Nephron progenitor cell (in vitro differentiated cells): Measurements from ENCODE around the gene NPAS1.

ENCODE experiments used
- DNase-seq: peaks from one replicate; pipeline ENCODE4 v3.0.0; 2021
- H3K27ac Mint-ChIP-seq: 2 replicates; pipeline ENCODE4 v1.8.0; 2021; ENCODE audit warnings: mild to moderate bottlenecking, moderate library complexity, mixed read lengths
- H3K27me3 Mint-ChIP-seq: 2 replicates; pipeline ENCODE4 v1.8.0; 2021; ENCODE audit warnings: mild to moderate bottlenecking, low read depth, mixed read lengths; ENCODE audit not compliant: poor library complexity
- H3K36me3 Mint-ChIP-seq: 2 replicates; pipeline ENCODE4 v1.8.0; 2021; ENCODE audit warnings: low read depth, mixed read lengths
- H3K4me1 Mint-ChIP-seq: 2 replicates; pipeline ENCODE4 v1.8.0; 2021; ENCODE audit warnings: mixed read lengths
- H3K4me3 Mint-ChIP-seq: 2 replicates; pipeline ENCODE4 v1.8.0; 2021; ENCODE audit warnings: mild to moderate bottlenecking, moderate library complexity, mixed read lengths
- H3K9me3 Mint-ChIP-seq: 2 replicates; pipeline ENCODE4 v1.8.0; 2021; ENCODE audit warnings: mild to moderate bottlenecking, moderate library complexity, mixed read lengths
- TF ChIP-seq, protein P1 (sequence below): fragments of 200-600 bp; sonication (generic); IDR thresholded peaks from 2 replicates; pipeline ENCODE4 v1.5.0; 2021; ENCODE audit warnings: antibody characterized with exemption

Gene NPAS1

DNA sequence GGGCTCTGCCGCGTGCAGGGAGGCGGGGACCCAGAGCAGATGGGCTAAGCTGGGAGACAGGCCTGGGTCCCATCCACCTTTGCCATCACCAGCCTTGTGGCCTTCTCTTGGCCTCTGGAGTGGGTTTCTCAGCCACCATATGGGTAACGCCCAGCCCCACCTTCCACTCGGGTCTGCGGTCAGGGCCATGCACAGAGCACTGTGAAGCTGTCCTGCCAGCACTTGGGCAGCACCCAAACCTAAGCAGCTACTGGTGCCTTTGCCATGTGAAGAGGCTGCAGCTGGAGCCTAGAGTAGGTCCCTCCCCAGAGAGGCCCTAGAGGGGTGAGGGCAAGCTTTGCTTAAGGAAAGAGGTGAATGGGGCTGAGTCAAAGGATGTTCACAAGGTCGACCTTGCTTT lies 24.1 kb upstream of the NPAS1 start:
- peaks cover 20% of the 10 kb centered on the region for H3K4me1 Mint-ChIP-seq
- no peaks in the 10 kb centered on the region for H3K27me3 Mint-ChIP-seq
- peaks cover 51% of the 10 kb centered on the region for H3K36me3 Mint-ChIP-seq
- DNase-seq, result no peak
- H3K27ac Mint-ChIP-seq, result no peak overlapping the region
- H3K4me3 Mint-ChIP-seq, result no peak overlapping the region
- TF ChIP-seq, protein P1, sequence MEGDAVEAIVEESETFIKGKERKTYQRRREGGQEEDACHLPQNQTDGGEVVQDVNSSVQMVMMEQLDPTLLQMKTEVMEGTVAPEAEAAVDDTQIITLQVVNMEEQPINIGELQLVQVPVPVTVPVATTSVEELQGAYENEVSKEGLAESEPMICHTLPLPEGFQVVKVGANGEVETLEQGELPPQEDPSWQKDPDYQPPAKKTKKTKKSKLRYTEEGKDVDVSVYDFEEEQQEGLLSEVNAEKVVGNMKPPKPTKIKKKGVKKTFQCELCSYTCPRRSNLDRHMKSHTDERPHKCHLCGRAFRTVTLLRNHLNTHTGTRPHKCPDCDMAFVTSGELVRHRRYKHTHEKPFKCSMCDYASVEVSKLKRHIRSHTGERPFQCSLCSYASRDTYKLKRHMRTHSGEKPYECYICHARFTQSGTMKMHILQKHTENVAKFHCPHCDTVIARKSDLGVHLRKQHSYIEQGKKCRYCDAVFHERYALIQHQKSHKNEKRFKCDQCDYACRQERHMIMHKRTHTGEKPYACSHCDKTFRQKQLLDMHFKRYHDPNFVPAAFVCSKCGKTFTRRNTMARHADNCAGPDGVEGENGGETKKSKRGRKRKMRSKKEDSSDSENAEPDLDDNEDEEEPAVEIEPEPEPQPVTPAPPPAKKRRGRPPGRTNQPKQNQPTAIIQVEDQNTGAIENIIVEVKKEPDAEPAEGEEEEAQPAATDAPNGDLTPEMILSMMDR, result no peak
- H3K9me3 Mint-ChIP-seq, result no peaks in the 10 kb centered on the region

- Mint-ChIP-seq H3K27ac (peak overlapping the region; percentile 25), H3K27me3 (no peaks in the 10 kb centered on the region), H3K9me3 (no peaks in the 10 kb centered on the region), H3K4me3 (no peak overlapping the region), H3K36me3 (peaks cover 42% of the 10 kb centered on the region), H3K4me1 (peaks cover 6% of the 10 kb centered on the region)
- DNase-seq, result no peak
- TF ChIP-seq, protein P1, result no peak
Measured at GRCh38 chr19:46998445-46999125, 21.1 kb upstream of the NPAS1 start.

- Mint-ChIP-seq H3K4me1 (peaks cover 8% of the 10 kb centered on the region), H3K27ac (peak overlapping the region; percentile 25), H3K4me3 (no peak overlapping the region), H3K9me3 (no peaks in the 10 kb centered on the region), H3K27me3 (no peaks in the 10 kb centered on the region), H3K36me3 (peaks cover 40% of the 10 kb centered on the region)
- TF ChIP-seq, protein P1, result no peak
- DNase-seq, result no peak
Measured at GRCh38 chr19:46999377-46999776, 20.3 kb upstream of the NPAS1 start.

GRCh38 chr19:46999878-47000277 lies 19.8 kb upstream of the NPAS1 start:
- no peaks in the 10 kb centered on the region for H3K27me3 Mint-ChIP-seq
- TF ChIP-seq, protein P1, result no peak
- peaks cover 40% of the 10 kb centered on the region for H3K36me3 Mint-ChIP-seq
- H3K9me3 Mint-ChIP-seq, result no peaks in the 10 kb centered on the region
- no peak overlapping the region for H3K27ac Mint-ChIP-seq
- DNase-seq, result no peak
- no peak overlapping the region for H3K4me3 Mint-ChIP-seq
- peaks cover 13% of the 10 kb centered on the region for H3K4me1 Mint-ChIP-seq

- peaks cover 40% of the 10 kb centered on the region for H3K36me3 Mint-ChIP-seq
- H3K9me3 Mint-ChIP-seq, result no peaks in the 10 kb centered on the region
- peaks cover 15% of the 10 kb centered on the region for H3K4me1 Mint-ChIP-seq
- TF ChIP-seq, protein P1, result no peak
- H3K4me3 Mint-ChIP-seq, result no peak overlapping the region
- DNase-seq, result no peak
- no peak overlapping the region for H3K27ac Mint-ChIP-seq
- H3K27me3 Mint-ChIP-seq, result no peaks in the 10 kb centered on the region
Measured at GRCh38 chr19:47000373-47000772, 19.3 kb upstream of the NPAS1 start.

DNA sequence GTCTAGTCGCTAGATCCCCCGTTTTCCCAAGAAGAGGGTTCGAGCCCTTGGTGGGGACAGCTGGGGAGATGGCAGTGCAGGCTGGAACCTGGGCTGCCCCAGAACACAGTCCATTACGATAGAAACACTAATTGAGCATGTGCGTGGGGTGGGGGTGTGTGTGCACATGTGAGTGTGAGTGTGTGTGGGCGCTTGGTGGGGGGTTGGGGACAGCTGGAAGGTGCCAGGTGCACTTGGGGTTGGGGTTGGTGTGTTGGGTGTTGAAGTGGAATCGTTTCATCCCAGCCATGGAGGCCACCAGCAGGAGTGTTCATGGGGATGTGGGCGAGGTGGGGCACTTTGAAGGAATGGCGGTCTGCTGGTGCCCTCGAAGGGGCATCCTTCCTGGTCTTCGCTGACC lies 18.1 kb upstream of the NPAS1 start:
- Mint-ChIP-seq H3K27ac (peak overlapping the region; percentile 13), H3K36me3 (peaks cover 48% of the 10 kb centered on the region), H3K4me3 (no peak overlapping the region), H3K4me1 (peaks cover 20% of the 10 kb centered on the region), H3K9me3 (no peaks in the 10 kb centered on the region), H3K27me3 (no peaks in the 10 kb centered on the region)
- TF ChIP-seq, protein P1, result no peak
- no peak for DNase-seq
